K562 (cell line): ENCODE results near the gene IL1RL1.

Source experiments
- BCL6 ChIP-seq: fragments of 250-450 bp; sonication (Bioruptor Pico); IDR thresholded peaks from 2 replicates; pipeline ENCODE4 v1.4.0; 2020
- CEBPZ ChIP-seq: fragments of 150-350 bp; IDR thresholded peaks from 2 replicates; pipeline ENCODE4 v1.6.1; 2014; ENCODE audit warnings: low read depth, mild to moderate bottlenecking, low read length, borderline replicate concordance
- CREM ChIP-seq: IDR thresholded peaks from 2 replicates; pipeline ENCODE4 v1.6.1; 2014; ENCODE audit warnings: antibody characterized with exemption, low read depth
- ELF1 ChIP-seq: fragments of 200-800 bp; sonication (Bioruptor generic); IDR thresholded peaks from 2 replicates; pipeline ENCODE4 v1.6.1; 2016; ENCODE audit warnings: missing genetic modification characterization, missing compliant biosample characterization

GRCh38 chr2:102376052-102376591 lies 64.8 kb downstream of the IL1RL1 start:
- no peak for TF ChIP-seq ELF1
- TF ChIP-seq CREM = no peak
- TF ChIP-seq BCL6 = no peak
- TF ChIP-seq CEBPZ = no peak
